Esophagus squamous epithelium (tissue), 5 donors: ENCODE results near the gene KRT86. TPM values are rescaled to one million over a fixed set of nuclear protein-coding genes. Genes with fewer than 3 reads are reported as not detected.
"Not testable (repeated sequence)": the region's sequence is repeated elsewhere in the genome, so short reads cannot be mapped to it uniquely, and the experiment has no call there.

ENCODE experiments used
- DNase-seq: peaks from one replicate; lab custom pipeline; 2025; lab: John Stamatoyannopoulos, UW
- H3K27ac ChIP-seq, 4 donors: fragments of 200-600 bp; sonication (generic); one replicate each; pipeline ENCODE4 v1.5.1; 2016 to 2019; ENCODE audit warnings: mild to moderate bottlenecking in 1 of 4
- H3K27me3 ChIP-seq, 4 donors: fragments of 200-600 bp; sonication (generic); 1 replicate in 3 of 4; 2 replicates in 1 of 4; pipeline versions ENCODE4 v1.5.1 to v1.6.0; 2017 to 2021; ENCODE audit warnings: antibody characterized with exemption in 1 of 4
- H3K36me3 ChIP-seq, 3 donors: fragments of 200-600 bp; sonication (generic); one replicate each; pipeline ENCODE4 v1.5.1; 2016 to 2019
- H3K4me1 ChIP-seq, 3 donors: fragments of 200-600 bp; sonication (generic); one replicate each; pipeline ENCODE4 v1.5.1; 2017 to 2019
- H3K4me3 ChIP-seq, 4 donors: fragments of 200-600 bp; sonication (generic); 1 replicate in 3 of 4; 2 replicates in 1 of 4; pipeline ENCODE4 v1.5.1; 2016 to 2019; ENCODE audit warnings: mild to moderate bottlenecking in 2 of 4, moderate library complexity in 1 of 4
- H3K9me3 ChIP-seq, 3 donors: fragments of 200-600 bp; sonication (generic); one replicate each; pipeline ENCODE4 v1.5.1; 2016 to 2019
- CTCF ChIP-seq, 6 experiments: fragments of 450-650 bp in 4 of 6; fragments of 200-600 bp in 2 of 6; sonication (generic) in 2 of 6; IDR thresholded peaks; one replicate each; pipeline ENCODE4 v1.5.1; 2016 to 2019; ENCODE audit warnings: antibody characterized with exemption in 6 of 6, mild to moderate bottlenecking in 4 of 6, moderate library complexity in 4 of 6
- POLR2A ChIP-seq, 4 donors: fragments of 450-650 bp; IDR thresholded peaks; one replicate each; pipeline ENCODE4 v1.6.1; 2017; ENCODE audit warnings: antibody characterized with exemption in 4 of 4, mild to moderate bottlenecking in 4 of 4, moderate library complexity in 3 of 4
- WGBS, 2 donors: methylation state at CpG; one replicate each; pipeline ENCODE4 v1.1.5; 2018; 5-methylcytosine and 5-hydroxymethylcytosine counted together
- intact Hi-C: fragments of 100-400 bp; cut with DNase I; formaldehyde crosslinking; loops from one replicate; pipeline ENCODE4 v1.15.0; 2022
- total RNA-seq, 4 donors: library from RNA; depleted of rRNA; stranded (reverse); fragments of >200 nt; gene quantifications; one replicate each; pipeline ENCODE4 v1.1.0, GENCODE V29; 2016
- donor health status: DM: yes; HTN: yes; CAD: no.

KRT86 gene
- total RNA-seq, 4 donors from 2014 or later, result not detected

GRCh38 chr12:52256584-52256935, 17.9 kb upstream of the KRT86 start:
- 40 to 63% methylated on average over 2 of the region's 2 CpGs for WGBS, 2 donors
- no peaks in the 10 kb centered on the region for H3K9me3 ChIP-seq
- peaks cover 0 to 74% (median 12%) of the 10 kb centered on the region in 4 donors for H3K27me3 ChIP-seq
- H3K4me1 ChIP-seq, result peaks cover 0 to 9% (median 0%) of the 10 kb centered on the region in 3 donors
- TF ChIP-seq CTCF (IDR thresholded peaks at IDR 0.05) (no peak), POLR2A (IDR thresholded peaks at IDR 0.05) (no peak)
- no peak overlapping the region for H3K27ac ChIP-seq
- H3K36me3 ChIP-seq, result no peaks in the 10 kb centered on the region
- intact Hi-C loops, result no loop called here
- DNase-seq, result no peak
- H3K4me3 ChIP-seq, result no peak overlapping the region

GRCh38 chr12:52257074-52257551, 17.3 kb upstream of the KRT86 start:
- intact Hi-C loops, result no loop called here
- Histone ChIP-seq H3K9me3 (no peaks in the 10 kb centered on the region), H3K27ac (no peak overlapping the region), H3K4me3 (no peak overlapping the region), H3K27me3 (peaks cover 0 to 74% (median 12%) of the 10 kb centered on the region in 4 donors), H3K36me3 (no peaks in the 10 kb centered on the region), H3K4me1 (peaks cover 0 to 9% (median 0%) of the 10 kb centered on the region in 3 donors)
- 80 to 93% methylated on average over 1 to 3 of the region's 4 CpGs for WGBS, 2 donors
- DNase-seq, result no peak
- no peak for TF ChIP-seq CTCF (IDR thresholded peaks at IDR 0.05)
- TF ChIP-seq POLR2A (IDR thresholded peaks at IDR 0.05), result no peak

- intact Hi-C loops, H3K9me3 ChIP-seq, H3K4me3 ChIP-seq, H3K27ac ChIP-seq, DNase-seq, H3K36me3 ChIP-seq, H3K4me1 ChIP-seq: not testable (repeated sequence)
- 72 to 85% methylated on average over 8 of the region's 13 CpGs for WGBS, 2 donors
- peaks cover 0 to 78% (median 12%) of the 10 kb centered on the region in 4 donors for H3K27me3 ChIP-seq
These were observed 16.5 kb upstream of the KRT86 start for GRCh38 chr12:52257922-52258321.

GRCh38 chr12:52258335-52258901, 16.0 kb upstream of the KRT86 start:
- WGBS, 2 donors, result 0% methylated on average over 14 of the region's 72 CpGs; no CpG with 5 or more reads in 1 of the 2 donors
- Histone ChIP-seq H3K4me3 (peak overlapping the region in 2 of 4 donors; percentile 24 to 44), H3K36me3 (no peaks in the 10 kb centered on the region), H3K9me3 (no peaks in the 10 kb centered on the region), H3K27me3 (peaks cover 0 to 82% (median 12%) of the 10 kb centered on the region in 4 donors), H3K4me1 (peaks cover 0 to 9% (median 0%) of the 10 kb centered on the region in 3 donors), H3K27ac (no peak overlapping the region)
- DNase-seq, result no peak
- intact Hi-C loops, result no loop called here
- TF ChIP-seq POLR2A (IDR thresholded peaks at IDR 0.05) (no peak), CTCF (IDR thresholded peaks at IDR 0.05) (no peak)

- intact Hi-C loops, result no loop called here
- WGBS, 2 donors, result 62 to 70% methylated on average over 5 to 6 of the region's 6 CpGs
- no peaks in the 10 kb centered on the region for H3K36me3 ChIP-seq
- no peaks in the 10 kb centered on the region for H3K9me3 ChIP-seq
- no peak overlapping the region for H3K4me3 ChIP-seq
- peaks cover 0 to 75% (median 12%) of the 10 kb centered on the region in 4 donors for H3K27me3 ChIP-seq
- H3K27ac ChIP-seq, result no peak overlapping the region
- DNase-seq, result no peak
- TF ChIP-seq POLR2A (IDR thresholded peaks at IDR 0.05), result no peak
- no peak for TF ChIP-seq CTCF (IDR thresholded peaks at IDR 0.05)
- peaks cover 0 to 9% (median 0%) of the 10 kb centered on the region in 3 donors for H3K4me1 ChIP-seq
These were observed 14.7 kb upstream of the KRT86 start for GRCh38 chr12:52259657-52260243.
